Gastroesophageal sphincter (tissue), 3 donors: ENCODE data around the gene ACTL8.

Source experiments
- CTCF ChIP-seq, 4 experiments: fragments of 200-600 bp in 2 of 4; fragments of 450-650 bp in 2 of 4; sonication (generic) in 1 of 4; IDR thresholded peaks; one replicate each; pipeline ENCODE4 v1.5.1; 2017 to 2019; ENCODE audit warnings: antibody characterized with exemption in 4 of 4, mild to moderate bottlenecking in 2 of 4, moderate library complexity in 2 of 4
- EP300 ChIP-seq: sonication (generic); formaldehyde crosslinking; IDR thresholded peaks from one replicate; pipeline ENCODE4 v1.6.1; 2017; ENCODE audit warnings: antibody characterized with exemption, mild to moderate bottlenecking

GRCh38 chr1:17736625-17737024 is 18.5 kb upstream of the ACTL8 start:
- TF ChIP-seq EP300 = no peak
- no peak for TF ChIP-seq CTCF (IDR thresholded peaks at IDR 0.05)
